Mucosa of descending colon (tissue), 3 donors: ENCODE measurements around the gene TNFRSF1A. TPM values are rescaled to one million over a fixed set of nuclear protein-coding genes. Genes with fewer than 3 reads are reported as not detected.
A peak's percentile ranks its signal among the peaks of the same experiment; 100 is the strongest.

Source experiments
- ATAC-seq: fragments of 200-7000 bp; cut with Tn5 transposase; one replicate; pipeline ENCODE4 v1.9.1; 2020; ENCODE audit warnings: mild to moderate bottlenecking, moderate library complexity
- DNase-seq, 3 donors: peaks; one replicate each; pipeline ENCODE4 v3.0.0-alpha.2; 2020
- H3K36me3 ChIP-seq: fragments of 200-600 bp; one replicate; pipeline ENCODE4 v1.8.0; 2021; ENCODE audit warnings: low read depth, mild to moderate bottlenecking
- H3K4me1 ChIP-seq: fragments of 200-600 bp; one replicate; pipeline ENCODE4 v1.8.0; 2021; ENCODE audit warnings: low read depth, mild to moderate bottlenecking
- H3K4me3 ChIP-seq: fragments of 200-600 bp; one replicate; pipeline ENCODE4 v1.8.0; 2021; ENCODE audit warnings: mild to moderate bottlenecking
- H3K9me3 ChIP-seq: fragments of 200-600 bp; one replicate; pipeline ENCODE4 v1.8.0; 2021; ENCODE audit warnings: mild to moderate bottlenecking
- CTCF ChIP-seq: fragments of 200-600 bp; IDR thresholded peaks from one replicate; pipeline ENCODE4 v1.8.0; 2022; ENCODE audit warnings: antibody characterized with exemption, mild to moderate bottlenecking
- intact Hi-C, 2 donors: fragments of 100-400 bp; cut with DNase I in 1 of 2; cut with micrococcal nuclease in 1 of 2; formaldehyde crosslinking; loops; one replicate each; pipeline versions ENCODE4 v1.11.0 to v1.11.1; 2022; cut with DNase I, micrococcal nuclease
- total RNA-seq, 3 donors: library from RNA; stranded (reverse); fragmentation: NEBNext Ultra II Directional in 2 of 3; extraction: Animal tissue kit (Norgen Biotek cat#: 25700) in 2 of 3; gene quantifications; one replicate each; pipeline versions ENCODE4 v1.2.1 to v1.2.4, GENCODE V29; 2021 to 2023
- donor health status: DM: no; HTN: no; CAD: no; lungs with moderate emphysema.
- donor health status: DM: no; HTN: no; CAD: no.
- donor health status: DM: no; HTN: yes; CAD: no.

The TNFRSF1A gene
- total RNA-seq, 3 donors from 2014 or later = 166 to 237 (median 211) TPM

- intact Hi-C loops = loop anchor here in 1 of 2 donors (10.0 kb wide), 1 partner anchor 301 kb away; no protein-coding TSS in a partner anchor
- Histone ChIP-seq H3K36me3 (no peaks in the 10 kb centered on the region), H3K4me3 (no peak overlapping the region), H3K9me3 (no peaks in the 10 kb centered on the region), H3K4me1 (peaks cover 7% of the 10 kb centered on the region)
- peak; percentile 20 for ATAC-seq
- DNase-seq = no peak
- no peak for TF ChIP-seq CTCF
Measured at GRCh38 chr12:6285532-6286306, 56.2 kb downstream of the TNFRSF1A start.

- peak; percentile 78 for ATAC-seq
- Histone ChIP-seq H3K9me3 (no peaks in the 10 kb centered on the region), H3K4me3 (no peak overlapping the region), H3K36me3 (no peaks in the 10 kb centered on the region), H3K4me1 (peaks cover 9% of the 10 kb centered on the region)
- intact Hi-C loops = loop anchor here in 1 of 2 donors (10.0 kb wide), 1 partner anchor 300 kb away; no protein-coding TSS in a partner anchor
- TF ChIP-seq CTCF = peak; percentile 60
- DNase-seq = peak in 2 of 3 donors; percentile 63 to 64
Measured at GRCh38 chr12:6285063-6285477, 56.8 kb downstream of the TNFRSF1A start.

GRCh38 chr12:6284273-6284672 is 57.6 kb downstream of the TNFRSF1A start:
- Histone ChIP-seq H3K4me3 (no peak overlapping the region), H3K9me3 (no peaks in the 10 kb centered on the region), H3K4me1 (peaks cover 17% of the 10 kb centered on the region), H3K36me3 (no peaks in the 10 kb centered on the region)
- no peak for TF ChIP-seq CTCF
- intact Hi-C loops = loop anchor here (5.0 to 10.0 kb wide), 4 partner anchors 87 to 299 kb away; no protein-coding TSS in a partner anchor
- no peak for ATAC-seq
- DNase-seq = peak in 1 of 3 donors; percentile 28

- Histone ChIP-seq H3K4me3 (no peak overlapping the region), H3K4me1 (peaks cover 27% of the 10 kb centered on the region), H3K36me3 (no peaks in the 10 kb centered on the region), H3K9me3 (no peaks in the 10 kb centered on the region)
- TF ChIP-seq CTCF = no peak
- DNase-seq (peak in 1 of 3 donors; percentile 14), ATAC-seq (no peak)
- intact Hi-C loops = loop anchor here (5.0 to 10.0 kb wide), 4 partner anchors 85 to 298 kb away; no protein-coding TSS in a partner anchor
Measured at GRCh38 chr12:6282453-6282840, 59.4 kb downstream of the TNFRSF1A start.

- Histone ChIP-seq H3K36me3 (no peaks in the 10 kb centered on the region), H3K4me3 (no peak overlapping the region), H3K9me3 (no peaks in the 10 kb centered on the region), H3K4me1 (peaks cover 33% of the 10 kb centered on the region)
- intact Hi-C loops = loop anchor here (5.0 to 10.0 kb wide), 4 partner anchors 84 to 296 kb away; no protein-coding TSS in a partner anchor
- no peak for TF ChIP-seq CTCF
- no peak for ATAC-seq
- DNase-seq = peak in 1 of 3 donors; percentile 25
Measured at GRCh38 chr12:6281081-6281809, 60.6 kb downstream of the TNFRSF1A start.
